Vagina (tissue), 2 donors: ENCODE results near the gene SMC3.

Experiments used
- CTCF ChIP-seq, 3 experiments: fragments of 450-650 bp in 2 of 3; fragments of 200-600 bp in 1 of 3; sonication (generic) in 1 of 3; IDR thresholded peaks; one replicate each; pipeline ENCODE4 v1.5.1; 2017 to 2019; ENCODE audit warnings: antibody characterized with exemption in 3 of 3, mild to moderate bottlenecking in 2 of 3, moderate library complexity in 2 of 3
- POLR2A ChIP-seq, 2 donors: fragments of 450-650 bp; IDR thresholded peaks; one replicate each; pipeline ENCODE4 v1.6.1; 2017; ENCODE audit warnings: antibody characterized with exemption in 2 of 2, mild to moderate bottlenecking in 2 of 2, moderate library complexity in 2 of 2
- POLR2AphosphoS5 ChIP-seq, 2 donors: sonication (generic); formaldehyde crosslinking; IDR thresholded peaks; one replicate each; pipeline ENCODE4 v1.9.0; 2017; ENCODE audit warnings: antibody characterized with exemption in 2 of 2, mild to moderate bottlenecking in 2 of 2, low read depth in 1 of 2; ENCODE audit not compliant: insufficient read depth in 1 of 2

- no peak for TF ChIP-seq CTCF (IDR thresholded peaks at IDR 0.05)
- no peak for TF ChIP-seq POLR2AphosphoS5 (IDR thresholded peaks at IDR 0.05; ENCODE audit: insufficient read depth in 1 of 2, low read depth in 1 of 2)
- no peak for TF ChIP-seq POLR2A (IDR thresholded peaks at IDR 0.05)
Observed at GRCh38 chr10:110544958-110545537, 22.4 kb upstream of the SMC3 start.
